LNCAP (cell line): ENCODE data around the gene MAN2A1.

Source experiments
- TF ChIP-seq, protein P1 (sequence below): fragments of 450-650 bp; IDR thresholded peaks from 2 replicates; pipeline ENCODE4 v1.5.1; 2017; ENCODE audit warnings: mild to moderate bottlenecking

MAN2A1 gene

DNA sequence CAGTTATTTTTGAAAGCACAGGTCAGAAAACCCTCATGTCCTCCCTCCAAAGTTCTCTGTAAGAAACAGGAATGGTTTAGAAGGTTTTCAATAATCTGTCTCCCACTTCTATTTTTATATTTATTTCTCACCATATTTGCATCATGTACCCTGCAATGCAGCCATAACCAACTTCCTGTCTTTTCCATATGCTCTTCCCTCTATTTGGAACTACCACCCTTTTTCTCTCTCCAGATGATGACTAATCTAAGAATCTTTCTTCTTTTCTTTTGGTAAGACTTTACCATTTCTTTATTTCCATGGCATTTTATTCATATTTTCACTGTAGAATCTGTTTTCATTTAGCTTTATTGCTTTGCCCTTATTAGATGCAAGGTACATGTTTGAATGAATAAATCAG lies 33.9 kb downstream of the MAN2A1 start:
- TF ChIP-seq, protein P1, sequence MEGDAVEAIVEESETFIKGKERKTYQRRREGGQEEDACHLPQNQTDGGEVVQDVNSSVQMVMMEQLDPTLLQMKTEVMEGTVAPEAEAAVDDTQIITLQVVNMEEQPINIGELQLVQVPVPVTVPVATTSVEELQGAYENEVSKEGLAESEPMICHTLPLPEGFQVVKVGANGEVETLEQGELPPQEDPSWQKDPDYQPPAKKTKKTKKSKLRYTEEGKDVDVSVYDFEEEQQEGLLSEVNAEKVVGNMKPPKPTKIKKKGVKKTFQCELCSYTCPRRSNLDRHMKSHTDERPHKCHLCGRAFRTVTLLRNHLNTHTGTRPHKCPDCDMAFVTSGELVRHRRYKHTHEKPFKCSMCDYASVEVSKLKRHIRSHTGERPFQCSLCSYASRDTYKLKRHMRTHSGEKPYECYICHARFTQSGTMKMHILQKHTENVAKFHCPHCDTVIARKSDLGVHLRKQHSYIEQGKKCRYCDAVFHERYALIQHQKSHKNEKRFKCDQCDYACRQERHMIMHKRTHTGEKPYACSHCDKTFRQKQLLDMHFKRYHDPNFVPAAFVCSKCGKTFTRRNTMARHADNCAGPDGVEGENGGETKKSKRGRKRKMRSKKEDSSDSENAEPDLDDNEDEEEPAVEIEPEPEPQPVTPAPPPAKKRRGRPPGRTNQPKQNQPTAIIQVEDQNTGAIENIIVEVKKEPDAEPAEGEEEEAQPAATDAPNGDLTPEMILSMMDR, result no peak

DNA sequence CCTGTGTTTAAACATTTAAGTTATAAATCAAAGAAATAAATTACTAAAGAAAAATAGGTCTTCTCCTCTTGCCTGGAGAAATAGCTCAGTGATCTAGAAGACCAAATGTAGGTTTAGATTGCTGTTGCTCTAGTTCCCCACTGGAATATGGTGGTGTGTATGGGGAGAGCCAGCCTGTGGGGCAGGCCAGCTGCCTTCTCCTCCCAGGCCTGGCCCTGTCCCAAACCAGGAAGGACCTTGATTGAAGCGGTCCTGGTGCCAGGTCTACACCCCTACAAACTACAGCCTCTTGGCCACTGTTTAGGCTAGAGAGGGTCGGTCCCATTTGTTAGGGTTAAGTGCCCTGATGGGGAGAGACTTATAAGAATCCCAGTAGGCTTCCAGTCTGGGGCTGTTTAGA lies 35.4 kb downstream of the MAN2A1 start:
- TF ChIP-seq, protein P1, result no peak

DNA sequence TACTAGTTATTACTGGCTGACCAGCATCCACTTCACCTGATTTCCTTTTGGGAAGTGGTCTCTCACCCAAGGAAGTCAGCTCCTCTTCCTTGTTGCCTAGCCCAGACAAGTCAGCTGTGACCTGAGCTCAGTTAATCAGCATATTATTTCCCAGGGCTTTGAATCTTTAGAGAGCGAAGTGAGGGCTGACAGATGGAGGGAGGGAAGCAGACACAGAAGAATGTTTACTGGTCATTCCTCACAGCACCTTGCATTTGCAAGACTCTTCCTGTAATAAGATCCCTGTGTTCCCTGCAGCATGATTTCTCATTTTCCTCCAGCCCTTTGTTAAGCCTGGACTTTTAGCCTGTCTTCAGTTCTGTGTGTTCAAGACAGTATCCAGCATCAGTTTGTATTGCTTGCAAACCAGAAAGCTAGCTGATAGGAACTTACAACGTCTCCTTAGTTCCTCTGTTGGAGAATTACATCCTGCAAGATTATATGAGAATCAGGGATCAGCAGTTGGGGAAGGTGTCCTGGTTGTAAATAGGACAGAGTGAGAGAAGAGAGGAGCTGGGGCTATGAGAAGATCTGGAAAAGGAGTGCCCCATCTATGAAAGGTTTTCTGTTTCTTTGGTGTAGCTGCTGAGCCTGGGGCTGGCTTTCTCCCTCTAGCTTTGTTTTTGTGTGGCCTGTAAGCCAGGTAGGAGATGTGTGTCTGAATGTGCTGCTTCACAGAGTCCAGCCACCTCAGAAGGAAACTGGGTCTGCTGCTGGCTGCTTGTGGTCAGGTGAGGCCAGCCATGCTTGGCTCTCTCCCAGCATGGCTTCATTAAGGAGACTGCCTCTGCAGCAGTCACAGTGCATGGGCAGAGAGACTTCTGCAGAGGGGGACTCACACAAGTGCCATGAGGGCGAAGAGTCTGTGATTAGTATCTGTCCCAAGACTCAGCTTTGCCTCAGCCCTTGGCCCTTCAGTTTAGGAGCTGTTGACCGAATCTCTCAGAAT lies 50.3 kb downstream of the MAN2A1 start:
- TF ChIP-seq, protein P1, result no peak

DNA sequence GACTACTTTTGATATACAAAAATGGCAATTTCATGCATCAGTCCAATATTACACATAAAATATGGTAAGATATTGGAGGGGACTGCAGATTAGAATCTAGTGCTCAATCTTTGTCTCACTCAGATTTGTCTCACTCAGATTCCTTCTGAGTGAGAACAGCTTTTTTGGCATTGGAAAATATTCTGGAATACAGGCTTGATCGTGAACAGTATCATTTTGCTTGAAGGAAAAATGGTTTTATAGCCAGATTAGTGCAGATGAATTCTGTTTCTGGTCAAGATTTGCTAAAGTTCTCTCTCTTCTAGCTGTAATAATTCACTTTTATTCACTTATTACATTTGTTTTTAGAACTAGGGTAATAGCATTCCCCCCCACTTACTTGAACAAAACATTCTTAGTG lies 51.2 kb downstream of the MAN2A1 start:
- TF ChIP-seq, protein P1, result no peak

DNA sequence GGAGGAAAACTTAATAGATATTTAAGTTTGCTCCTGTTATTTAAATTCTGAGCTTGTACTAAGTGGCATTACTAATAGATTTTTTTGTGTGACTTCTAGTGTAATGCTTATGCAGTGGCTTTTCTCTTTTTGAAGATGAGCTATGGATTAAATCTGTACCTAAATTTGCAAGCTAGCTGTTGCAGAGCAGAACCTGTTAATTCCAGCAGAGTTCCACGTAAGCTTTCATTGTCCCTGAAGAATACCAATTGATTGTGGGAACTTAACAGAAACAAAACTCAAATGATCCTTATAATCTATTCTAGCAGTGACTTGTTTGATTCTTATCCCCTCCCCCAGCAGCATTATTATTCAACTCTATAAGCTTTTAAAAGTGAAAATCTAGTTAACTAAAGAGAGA lies 51.7 kb downstream of the MAN2A1 start:
- TF ChIP-seq, protein P1, result no peak

DNA sequence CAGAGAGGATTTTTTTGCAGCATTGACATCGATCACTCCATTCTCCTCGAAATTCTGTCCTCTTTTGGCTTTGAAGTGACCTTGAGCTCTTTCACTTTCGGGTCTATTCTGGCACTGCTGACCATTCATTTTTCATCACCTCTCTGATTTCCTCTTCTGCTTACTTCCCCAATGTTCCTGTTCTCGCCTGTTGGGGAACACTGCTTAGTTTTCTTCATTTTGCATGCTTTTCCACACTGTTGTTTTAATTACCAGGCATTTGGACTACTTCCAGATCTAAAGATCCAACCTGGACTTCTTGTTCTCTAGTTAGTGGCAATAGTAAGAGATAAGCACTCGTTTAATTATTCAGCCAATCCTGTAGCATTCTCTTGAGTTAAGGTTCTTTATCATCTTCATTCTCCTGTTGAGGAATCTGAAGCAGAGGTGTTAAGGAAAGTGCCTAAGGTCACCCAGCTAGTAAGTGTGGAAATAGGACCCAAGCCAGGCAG lies 53.4 kb downstream of the MAN2A1 start:
- TF ChIP-seq, protein P1, result no peak

DNA sequence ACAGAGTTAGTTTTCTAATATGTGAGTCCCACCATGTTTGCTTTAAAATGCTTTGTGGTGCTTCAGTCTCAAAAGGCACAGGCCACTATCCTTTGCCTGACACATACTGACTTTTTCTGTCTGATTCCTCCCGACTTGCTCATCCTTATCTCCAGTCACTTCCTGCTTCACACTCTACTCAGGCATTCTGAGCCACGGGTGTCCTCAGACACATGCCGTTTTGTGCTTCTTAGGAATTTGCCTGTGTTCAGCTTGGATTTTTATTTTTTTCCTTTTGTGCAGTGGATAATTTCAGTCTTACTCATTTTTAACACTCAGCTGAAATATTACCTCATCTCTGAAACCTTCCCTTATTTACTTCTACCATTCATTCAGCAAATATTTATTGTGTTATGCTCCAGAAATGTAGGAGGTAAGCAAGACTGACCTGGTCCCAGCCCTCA lies 54.1 kb downstream of the MAN2A1 start:
- TF ChIP-seq, protein P1, result no peak
